Trophoblast cell (in vitro differentiated cells and primary cell): ENCODE results near the gene COA3.

Experiments used
- DNase-seq, 2 donors: peaks; one replicate each; pipeline ENCODE4 v3.0.0-alpha.2; 2016
- H2AFZ ChIP-seq: 2 replicates; pipeline ENCODE4 v1.6.1; 2013; ENCODE audit warnings: low read length, moderate library complexity, mild to moderate bottlenecking; ENCODE audit not compliant: insufficient read depth, poor library complexity
- H2AK5ac ChIP-seq: 2 replicates; pipeline ENCODE4 v1.6.1; 2013; ENCODE audit warnings: mild to moderate bottlenecking, low read length
- H2BK120ac ChIP-seq: 2 replicates; pipeline ENCODE4 v1.6.1; 2013; ENCODE audit warnings: low read length, mild to moderate bottlenecking, moderate library complexity; ENCODE audit not compliant: insufficient read depth, poor library complexity
- H2BK12ac ChIP-seq: 2 replicates; pipeline ENCODE4 v1.6.1; 2013; ENCODE audit warnings: mild to moderate bottlenecking, low read length, moderate library complexity
- H2BK5ac ChIP-seq: 2 replicates; pipeline ENCODE4 v1.6.1; 2013; ENCODE audit warnings: low read length, low read depth, moderate library complexity, mild to moderate bottlenecking; ENCODE audit not compliant: poor library complexity
- H3K14ac ChIP-seq: 2 replicates; pipeline ENCODE4 v1.6.1; 2013; ENCODE audit warnings: mild to moderate bottlenecking, low read length
- H3K18ac ChIP-seq: 2 replicates; pipeline ENCODE4 v1.6.1; 2013; ENCODE audit warnings: mild to moderate bottlenecking, low read length
- H3K23ac ChIP-seq: 2 replicates; pipeline ENCODE4 v1.6.1; 2013; ENCODE audit warnings: low read length
- H3K27ac ChIP-seq: 2 replicates; pipeline ENCODE4 v1.5.1; 2013; ENCODE audit warnings: low read depth, mild to moderate bottlenecking, inconsistent platforms, low read length, moderate library complexity
- H3K27me3 ChIP-seq: 2 replicates; pipeline ENCODE4 v1.6.1; 2013; ENCODE audit warnings: inconsistent platforms, mild to moderate bottlenecking, low read length, moderate library complexity; ENCODE audit not compliant: insufficient read depth
- H3K36me3 ChIP-seq, 2 experiments: 1 replicate in 1 of 2; 2 replicates in 1 of 2; pipeline ENCODE4 v1.6.1; 2013; ENCODE audit warnings: low read length in 2 of 2, mild to moderate bottlenecking in 2 of 2, moderate library complexity in 1 of 2; ENCODE audit not compliant: insufficient read depth in 2 of 2, control insufficient read depth in 1 of 2
- H3K4ac ChIP-seq: 2 replicates; pipeline ENCODE4 v1.6.1; 2013; ENCODE audit warnings: low read depth, mild to moderate bottlenecking, low read length, moderate library complexity
- H3K4me1 ChIP-seq, 2 experiments: 1 replicate in 1 of 2; 2 replicates in 1 of 2; pipeline ENCODE4 v1.6.1; 2013; ENCODE audit warnings: low read length in 2 of 2, mild to moderate bottlenecking in 2 of 2, moderate library complexity in 1 of 2; ENCODE audit not compliant: insufficient read depth in 2 of 2, control insufficient read depth in 1 of 2
- H3K4me2 ChIP-seq: 2 replicates; pipeline ENCODE4 v1.6.1; 2013; ENCODE audit warnings: inconsistent platforms, mild to moderate bottlenecking, low read length, moderate library complexity
- H3K4me3 ChIP-seq: 2 replicates; pipeline ENCODE4 v1.5.1; 2013; ENCODE audit warnings: mild to moderate bottlenecking, low read depth, low read length, inconsistent platforms
- H3K79me1 ChIP-seq: one replicate; pipeline ENCODE4 v1.6.1; 2013; ENCODE audit warnings: low read length
- H3K79me2 ChIP-seq: 2 replicates; pipeline ENCODE4 v1.6.1; 2013; ENCODE audit warnings: low read length, mild to moderate bottlenecking; ENCODE audit not compliant: control insufficient read depth, insufficient read depth, poor library complexity
- H3K9ac ChIP-seq: 2 replicates; pipeline ENCODE4 v1.6.1; 2013; ENCODE audit warnings: mild to moderate bottlenecking, low read length
- H3K9me3 ChIP-seq: 2 replicates; pipeline ENCODE4 v1.6.1; 2013; ENCODE audit warnings: low read depth, mild to moderate bottlenecking, control low read depth, inconsistent platforms, low read length; ENCODE audit not compliant: insufficient read depth
- H4K12ac ChIP-seq: 2 replicates; pipeline ENCODE4 v1.6.1; 2013; ENCODE audit warnings: low read depth, mild to moderate bottlenecking, low read length, moderate library complexity
- H4K8ac ChIP-seq: 2 replicates; pipeline ENCODE4 v1.6.1; 2013; ENCODE audit warnings: low read depth, mild to moderate bottlenecking, low read length, moderate library complexity
- H4K91ac ChIP-seq: one replicate; pipeline ENCODE4 v1.6.1; 2013; ENCODE audit warnings: low read depth, mild to moderate bottlenecking, low read length, moderate library complexity
- WGBS: extraction: QIAGEN DNeasy Blood & Tissue Kit; methylation state at CpG from one replicate; pipeline ENCODE4 v1.1.7; 2013; ENCODE audit warnings: missing lambda C conversion rate; ENCODE audit not compliant: insufficient read length, insufficient coverage; ENCODE audit errors: extremely low coverage; 5-methylcytosine and 5-hydroxymethylcytosine counted together

COA3 gene

DNA sequence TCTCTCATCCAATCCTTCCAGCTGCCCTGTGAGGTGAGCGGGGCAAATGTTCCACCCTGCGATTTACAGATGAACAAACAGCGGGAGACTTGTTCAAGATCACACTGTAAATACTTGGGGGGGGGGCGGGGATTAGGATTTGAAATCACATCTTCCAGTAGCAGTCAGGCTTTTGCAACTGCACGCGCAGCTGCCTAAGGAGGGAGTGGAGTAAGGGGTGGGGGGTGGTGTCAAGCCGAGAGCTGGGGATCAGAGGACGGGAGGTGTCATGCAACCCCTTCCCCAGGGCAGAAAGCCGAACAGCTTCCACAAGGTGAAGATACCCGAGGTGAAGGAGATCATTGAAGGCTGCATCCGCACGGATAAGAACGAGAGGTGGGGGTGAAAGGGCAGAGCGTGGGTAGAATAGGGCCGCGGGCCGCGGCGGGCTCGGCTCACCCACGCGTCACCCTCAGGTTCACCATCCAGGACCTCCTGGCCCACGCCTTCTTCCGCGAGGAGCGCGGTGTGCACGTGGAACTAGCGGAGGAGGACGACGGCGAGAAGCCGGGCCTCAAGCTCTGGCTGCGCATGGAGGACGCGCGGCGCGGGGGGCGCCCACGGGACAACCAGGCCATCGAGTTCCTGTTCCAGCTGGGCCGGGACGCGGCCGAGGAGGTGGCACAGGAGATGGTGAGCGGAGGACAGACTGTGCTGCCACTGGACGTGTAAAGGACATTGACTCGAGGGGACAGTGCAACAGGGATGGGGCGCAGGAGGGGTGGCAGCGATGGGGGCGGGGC, 13.5 kb downstream of the COA3 start:
- Histone ChIP-seq H3K23ac (no peak overlapping the region), H3K4me1 (peaks cover 21 to 25% of the 10 kb centered on the region in 2 experiments), H3K4me3 (no peak overlapping the region), H4K8ac (no peak overlapping the region), H3K27me3 (peaks cover 9% of the 10 kb centered on the region), H3K36me3 (no peaks in the 10 kb centered on the region), H3K9me3 (no peaks in the 10 kb centered on the region), H2BK120ac (no peak overlapping the region), H3K18ac (no peak overlapping the region), H3K79me1 (peaks cover 4% of the 10 kb centered on the region), H3K79me2 (peaks cover 4% of the 10 kb centered on the region), H2BK5ac (no peak overlapping the region), H3K9ac (no peak overlapping the region), H2AFZ (no peak overlapping the region), H3K4ac (no peak overlapping the region), H2BK12ac (no peak overlapping the region), H4K91ac (no peak overlapping the region), H3K14ac (no peak overlapping the region), H4K12ac (no peak overlapping the region), H3K4me2 (no peak overlapping the region), H2AK5ac (no peak overlapping the region), H3K27ac (no peak overlapping the region)
- no peak for DNase-seq
- WGBS = no CpG with 5 or more reads among the region's 52 CpGs

DNA sequence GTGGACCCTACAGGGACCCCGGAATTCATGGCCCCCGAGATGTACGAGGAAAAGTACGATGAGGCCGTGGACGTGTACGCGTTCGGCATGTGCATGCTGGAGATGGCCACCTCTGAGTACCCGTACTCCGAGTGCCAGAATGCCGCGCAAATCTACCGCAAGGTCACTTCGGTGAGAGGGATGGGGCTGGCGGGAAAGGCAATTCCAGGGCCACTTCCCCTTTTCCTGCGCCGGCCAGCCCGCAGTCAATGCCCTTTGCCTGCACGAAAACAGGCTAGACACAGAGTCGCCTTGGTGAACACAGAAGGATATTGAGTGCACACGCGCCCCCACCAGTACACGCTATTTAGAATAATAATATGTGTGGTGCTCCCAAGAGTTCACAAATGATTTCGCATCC, 14.1 kb downstream of the COA3 start:
- no CpG with 5 or more reads among the region's 25 CpGs for whole genome bisulfite sequencing
- peaks cover under 1% of the 10 kb centered on the region in 2 experiments for H3K36me3 ChIP-seq
- H3K4me1 ChIP-seq = peaks cover 24 to 29% of the 10 kb centered on the region in 2 experiments
- peaks cover 4% of the 10 kb centered on the region for H3K79me2 ChIP-seq
- no peak overlapping the region for H3K23ac ChIP-seq
- H3K4me3 ChIP-seq = no peak overlapping the region
- H2BK12ac ChIP-seq = peak overlapping the region; percentile 46
- no peak overlapping the region for H3K14ac ChIP-seq
- no peak overlapping the region for H4K8ac ChIP-seq
- peak overlapping the region; percentile 24 for H2BK120ac ChIP-seq
- no peak overlapping the region for H3K4me2 ChIP-seq
- H3K27ac ChIP-seq = no peak overlapping the region
- no peak overlapping the region for H2BK5ac ChIP-seq
- H3K4ac ChIP-seq = no peak overlapping the region
- no peak for DNase-seq
- peaks cover 9% of the 10 kb centered on the region for H3K27me3 ChIP-seq
- H3K79me1 ChIP-seq = peaks cover 4% of the 10 kb centered on the region
- H2AFZ ChIP-seq = no peak overlapping the region
- no peaks in the 10 kb centered on the region for H3K9me3 ChIP-seq
- H4K91ac ChIP-seq = no peak overlapping the region
- H3K9ac ChIP-seq = no peak overlapping the region
- H3K18ac ChIP-seq = no peak overlapping the region
- H4K12ac ChIP-seq = no peak overlapping the region
- H2AK5ac ChIP-seq = peak overlapping the region; percentile 40

DNA sequence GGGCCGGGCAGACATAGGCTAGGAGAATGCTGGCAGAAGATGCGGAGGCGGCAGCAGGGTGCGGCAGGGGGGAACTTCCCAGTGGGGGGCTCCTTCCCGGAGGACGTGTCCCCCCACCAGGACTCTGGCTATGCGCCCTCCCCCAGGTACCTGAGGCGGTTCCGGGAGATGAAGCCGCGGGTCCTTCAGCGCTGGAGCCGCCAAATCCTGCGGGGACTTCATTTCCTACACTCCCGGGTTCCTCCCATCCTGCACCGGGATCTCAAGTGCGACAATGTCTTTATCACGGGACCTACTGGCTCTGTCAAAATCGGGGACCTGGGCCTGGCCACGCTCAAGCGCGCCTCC, 14.7 kb downstream of the COA3 start:
- no peak overlapping the region for H3K4me2 ChIP-seq
- H2BK5ac ChIP-seq = peak overlapping the region; percentile 10
- no peak overlapping the region for H3K23ac ChIP-seq
- no peak overlapping the region for H2AFZ ChIP-seq
- peaks cover 9% of the 10 kb centered on the region for H3K27me3 ChIP-seq
- no peak overlapping the region for H3K4ac ChIP-seq
- peak overlapping the region; percentile 2 for H4K12ac ChIP-seq
- H3K27ac ChIP-seq = no peak overlapping the region
- no peak overlapping the region for H3K18ac ChIP-seq
- peak overlapping the region; percentile 46 for H2BK12ac ChIP-seq
- peaks cover 4% of the 10 kb centered on the region for H3K79me2 ChIP-seq
- no CpG with 5 or more reads among the region's 22 CpGs for WGBS
- H3K36me3 ChIP-seq = peaks cover 7% of the 10 kb centered on the region in 2 experiments
- no peaks in the 10 kb centered on the region for H3K9me3 ChIP-seq
- no peak overlapping the region for H3K4me3 ChIP-seq
- DNase-seq = no peak
- H4K91ac ChIP-seq = peak overlapping the region; percentile 20
- H3K14ac ChIP-seq = no peak overlapping the region
- peak overlapping the region; percentile 40 for H2AK5ac ChIP-seq
- peaks cover 24 to 29% of the 10 kb centered on the region in 2 experiments for H3K4me1 ChIP-seq
- H4K8ac ChIP-seq = no peak overlapping the region
- H2BK120ac ChIP-seq = peak overlapping the region; percentile 24
- H3K9ac ChIP-seq = no peak overlapping the region
- peaks cover 4% of the 10 kb centered on the region for H3K79me1 ChIP-seq

DNA sequence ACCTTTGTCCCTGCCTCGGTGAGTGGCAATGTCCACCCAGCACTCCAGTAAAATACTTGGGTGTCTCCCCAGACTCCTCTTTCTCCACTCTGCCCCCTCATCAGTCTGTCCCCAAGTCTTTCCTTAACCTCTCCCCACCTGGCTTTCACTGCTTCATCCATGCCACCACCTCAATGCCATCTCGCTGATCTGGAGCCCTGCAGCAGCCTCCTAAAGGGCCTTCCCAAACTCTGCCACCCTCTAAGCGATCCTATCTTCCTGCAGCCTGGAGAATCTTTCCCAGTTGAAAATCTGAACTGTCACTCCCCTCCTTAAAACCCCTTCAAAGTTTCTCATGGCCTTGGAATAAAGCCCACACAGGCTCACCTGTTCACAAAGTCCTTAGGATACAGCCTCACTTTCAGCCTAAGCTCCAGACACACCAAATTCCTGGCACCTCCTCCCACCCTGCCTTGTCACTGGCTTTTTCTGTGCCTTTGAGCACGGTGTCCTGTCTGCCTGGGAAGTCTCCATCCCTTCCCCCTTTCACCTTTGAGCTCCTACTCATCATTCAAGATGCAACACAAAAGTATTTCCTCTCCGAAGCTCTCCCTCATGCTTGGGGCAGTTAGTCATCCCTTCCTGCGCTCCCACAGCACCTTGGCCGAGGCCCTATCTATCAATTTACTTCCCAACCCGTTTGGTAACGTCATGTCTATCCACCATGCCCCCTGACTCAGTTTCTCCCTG, 15.3 kb downstream of the COA3 start:
- H2AFZ ChIP-seq = no peak overlapping the region
- no peak overlapping the region for H3K9ac ChIP-seq
- peak; percentile 74 to 82 for DNase-seq
- no peak overlapping the region for H4K8ac ChIP-seq
- no peaks in the 10 kb centered on the region for H3K9me3 ChIP-seq
- H3K18ac ChIP-seq = no peak overlapping the region
- peak overlapping the region; percentile 20 for H4K91ac ChIP-seq
- no peak overlapping the region for H3K14ac ChIP-seq
- no peak overlapping the region for H3K4me3 ChIP-seq
- no CpG with 5 or more reads among the region's 9 CpGs for WGBS
- H3K79me2 ChIP-seq = peaks cover 4% of the 10 kb centered on the region
- H3K27ac ChIP-seq = no peak overlapping the region
- H2BK120ac ChIP-seq = no peak overlapping the region
- H2AK5ac ChIP-seq = no peak overlapping the region
- peaks cover 9% of the 10 kb centered on the region for H3K27me3 ChIP-seq
- H3K79me1 ChIP-seq = peaks cover 4% of the 10 kb centered on the region
- H2BK5ac ChIP-seq = no peak overlapping the region
- H3K4me1 ChIP-seq = peaks cover 24 to 29% of the 10 kb centered on the region in 2 experiments
- H2BK12ac ChIP-seq = no peak overlapping the region
- H3K4ac ChIP-seq = no peak overlapping the region
- H4K12ac ChIP-seq = no peak overlapping the region
- peak overlapping the region; percentile 28 for H3K4me2 ChIP-seq
- peaks cover 11 to 12% of the 10 kb centered on the region in 2 experiments for H3K36me3 ChIP-seq
- no peak overlapping the region for H3K23ac ChIP-seq
